CD4-positive, alpha-beta T cell treated with Interferon alpha-2 for 1 hour (primary cell): ENCODE measurements around the gene FLNA.

Source experiments
- DNase-seq, 2 donors: peaks; one replicate each; pipeline ENCODE4 v3.0.0-alpha.2; 2020 to 2022

Gene FLNA

GRCh38 chrX:154333837-154334271 lies 40.6 kb downstream of the FLNA start:
- DNase-seq = no peak

GRCh38 chrX:154333116-154333515 lies 41.3 kb downstream of the FLNA start:
- DNase-seq = no peak

GRCh38 chrX:154332561-154332960 lies 41.9 kb downstream of the FLNA start:
- no peak for DNase-seq

- no peak for DNase-seq
These were observed 45.1 kb downstream of the FLNA start for GRCh38 chrX:154329294-154329693.

GRCh38 chrX:154328646-154329045 lies 45.8 kb downstream of the FLNA start:
- DNase-seq = no peak

- peak; percentile 23 to 58 for DNase-seq
These were observed 47.2 kb downstream of the FLNA start for GRCh38 chrX:154327038-154327820.

GRCh38 chrX:154325541-154325940 lies 48.9 kb downstream of the FLNA start:
- DNase-seq = no peak

- DNase-seq = no peak
These were observed 50.9 kb downstream of the FLNA start for GRCh38 chrX:154323537-154323936.

- DNase-seq = no peak
These were observed 51.5 kb downstream of the FLNA start for GRCh38 chrX:154322890-154323289.

- DNase-seq = peak in 1 of 2 donors; percentile 23
These were observed 52.8 kb downstream of the FLNA start for GRCh38 chrX:154321594-154321993.

- no peak for DNase-seq
These were observed 53.3 kb downstream of the FLNA start for GRCh38 chrX:154321152-154321551.

- no peak for DNase-seq
These were observed 54.0 kb downstream of the FLNA start for GRCh38 chrX:154320406-154320805.

GRCh38 chrX:154317391-154317995 lies 56.9 kb downstream of the FLNA start:
- DNase-seq = peak in 1 of 2 donors; percentile 27

- DNase-seq = no peak
These were observed 59.0 kb downstream of the FLNA start for GRCh38 chrX:154315416-154315815.

- DNase-seq = peak in 1 of 2 donors; percentile 23
These were observed 61.3 kb downstream of the FLNA start for GRCh38 chrX:154313147-154313546.

GRCh38 chrX:154312116-154312515 lies 62.3 kb downstream of the FLNA start:
- DNase-seq = no peak

- no peak for DNase-seq
These were observed 63.6 kb downstream of the FLNA start for GRCh38 chrX:154310616-154311536.

GRCh38 chrX:154309041-154309775 lies 65.2 kb downstream of the FLNA start:
- DNase-seq = no peak

- DNase-seq = peak; percentile 75 to 84
These were observed 66.1 kb downstream of the FLNA start for GRCh38 chrX:154308108-154308946.

GRCh38 chrX:154307202-154307601 lies 67.2 kb downstream of the FLNA start:
- DNase-seq = no peak

GRCh38 chrX:154305541-154306205 lies 68.8 kb downstream of the FLNA start:
- no peak for DNase-seq
